Activated CD8-positive, alpha-beta memory T cell treated with anti-CD3 and anti-CD28 coated beads, Interleukin-2, amount 50 U/mL, for 1 hour (primary cell): ENCODE data around the gene TMEM256.

Source experiments
- DNase-seq: peaks from one replicate; pipeline ENCODE4 v3.0.0-alpha.2; 2020; ENCODE audit errors: extremely low read depth

TMEM256 gene

DNA sequence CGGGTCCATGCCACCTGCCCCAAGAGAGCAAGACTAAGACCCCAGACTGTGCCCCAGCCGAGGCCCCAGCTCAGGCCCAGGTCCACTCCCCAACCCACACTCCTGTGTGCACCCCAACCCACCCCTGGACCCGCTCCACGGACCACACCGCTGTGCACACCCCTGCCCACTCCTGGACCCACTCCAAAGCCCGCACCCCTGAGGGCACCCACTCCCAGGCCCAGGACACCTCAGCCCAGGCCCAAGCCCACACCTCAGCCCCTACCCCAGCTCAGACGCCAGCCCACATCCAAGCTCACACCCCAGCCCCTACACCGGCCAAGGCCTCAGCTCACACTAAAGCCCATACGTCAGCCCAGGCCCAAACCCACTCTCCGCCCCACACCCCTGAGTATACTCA lies 25.8 kb upstream of the TMEM256 start:
- DNase-seq: no peak

DNA sequence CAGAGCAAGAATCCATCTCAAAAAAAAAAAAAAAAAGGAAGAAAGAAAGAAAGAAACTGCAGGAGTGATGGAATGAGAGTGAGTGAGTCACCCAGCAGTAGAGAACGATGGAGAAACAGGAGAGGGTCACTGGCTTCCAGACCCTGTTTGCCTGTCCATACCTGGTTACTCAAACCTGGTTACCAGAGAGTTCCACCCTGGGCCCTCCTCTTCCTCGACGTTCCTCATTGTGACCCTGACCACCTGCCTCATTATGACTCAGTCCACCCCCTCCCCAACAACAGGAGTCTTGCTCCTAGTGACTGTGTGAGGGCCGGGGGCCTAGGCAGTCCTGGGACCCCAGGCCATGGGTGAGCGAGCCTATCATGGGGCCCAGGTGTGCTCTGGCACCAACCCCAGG lies 24.7 kb upstream of the TMEM256 start, which contains the start of gene SPEM3:
Gene SPEM3, plus strand, starts transcription at position 301 of the 400 bp plus-strand sequence. Its CDS starts 46 bp downstream, at position 347.
- no peak for DNase-seq

DNA sequence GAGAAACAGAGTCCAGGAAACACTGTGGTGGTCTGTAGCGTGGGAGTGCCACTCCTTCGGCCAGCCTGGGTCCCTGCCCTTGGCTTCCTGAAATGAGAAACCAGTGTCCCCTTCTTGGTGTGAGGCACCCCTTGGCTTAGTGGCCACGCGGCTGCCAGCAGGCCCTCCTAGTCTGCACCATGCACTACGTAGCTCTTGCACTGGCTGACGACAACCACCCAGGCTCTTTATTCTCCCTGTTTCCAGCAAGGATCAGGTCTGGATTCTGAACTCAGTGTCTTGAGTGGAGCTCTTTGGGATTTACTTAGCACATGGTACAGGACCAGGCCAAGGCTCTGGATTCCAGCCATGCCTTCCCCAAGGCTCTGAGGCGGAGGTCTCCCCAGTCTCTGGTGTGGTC lies 23.7 kb upstream of the TMEM256 start:
- DNase-seq: no peak

DNA sequence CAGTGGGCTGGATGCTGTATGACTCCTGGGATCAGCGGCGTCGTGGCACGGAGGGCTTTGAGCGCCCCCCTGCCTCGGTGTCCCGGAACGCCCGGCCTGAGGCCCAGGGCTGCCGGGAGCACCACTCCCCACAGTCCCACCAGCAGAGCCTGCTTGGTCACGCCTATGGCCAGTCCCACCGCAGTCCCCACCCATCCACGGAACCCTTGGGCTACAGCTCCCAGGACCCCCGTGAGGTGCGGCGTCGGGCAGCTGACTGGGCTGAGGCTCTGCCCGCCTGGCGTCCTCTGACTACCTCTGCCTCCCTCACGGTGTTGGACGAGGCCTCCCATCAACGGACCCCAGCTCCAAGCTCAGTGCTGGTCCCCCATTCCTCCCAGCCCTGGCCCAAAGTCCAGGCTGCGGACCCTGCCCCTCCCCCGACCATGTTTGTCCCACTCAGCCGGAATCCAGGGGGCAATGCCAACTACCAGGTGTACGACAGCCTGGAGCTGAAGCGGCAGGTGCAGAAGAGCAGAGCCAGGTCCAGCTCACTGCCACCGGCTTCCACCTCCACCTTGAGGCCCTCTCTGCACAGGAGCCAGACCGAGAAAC lies 23.1 kb upstream of the TMEM256 start:
- no peak for DNase-seq

DNA sequence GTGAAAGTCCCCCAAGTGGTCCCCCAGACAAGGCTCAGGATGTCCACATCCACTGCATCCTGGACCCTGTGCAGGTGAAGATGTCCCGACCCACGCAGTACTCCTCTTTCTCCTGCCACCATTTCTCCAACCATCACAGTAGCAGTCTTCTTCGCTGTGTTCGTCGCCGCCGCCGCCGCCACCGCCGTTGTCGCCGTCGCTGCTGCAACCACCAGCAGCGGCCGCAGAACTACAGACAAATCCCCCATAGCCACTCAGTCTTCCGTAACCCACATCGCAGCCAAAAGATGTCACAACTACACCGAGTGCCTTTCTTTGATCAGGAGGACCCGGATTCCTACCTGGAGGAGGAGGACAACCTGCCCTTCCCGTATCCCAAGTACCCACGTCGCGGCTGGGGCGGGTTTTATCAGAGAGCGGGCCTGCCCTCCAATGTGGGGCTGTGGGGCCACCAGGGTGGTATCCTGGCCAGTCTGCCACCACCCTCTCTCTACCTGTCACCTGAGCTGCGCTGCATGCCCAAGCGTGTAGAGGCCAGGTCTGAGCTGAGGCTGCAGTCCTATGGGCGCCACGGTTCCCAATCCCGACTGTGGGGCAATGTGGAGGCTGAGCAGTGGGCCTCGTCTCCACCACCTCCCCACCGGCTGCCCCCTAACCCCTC lies 22.4 kb upstream of the TMEM256 start:
- DNase-seq: no peak

DNA sequence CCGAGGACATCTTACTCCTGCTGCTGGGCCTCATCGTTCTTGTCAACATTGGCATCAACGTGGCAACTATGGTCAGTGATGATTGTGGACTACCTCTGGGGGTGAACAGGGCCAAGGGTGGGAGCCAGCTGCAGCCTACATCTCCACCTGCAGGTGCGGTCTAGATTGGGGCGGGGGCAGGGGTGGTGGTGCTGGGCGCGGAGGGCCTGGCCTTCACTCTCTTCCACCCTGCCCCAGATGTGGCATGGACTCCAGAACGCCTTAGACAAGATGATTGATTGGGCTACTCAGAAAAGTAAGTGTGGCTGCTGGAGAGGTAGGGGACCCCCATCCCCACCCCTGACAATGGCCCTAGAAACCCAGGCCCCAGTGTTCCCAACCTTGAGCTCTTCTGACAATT lies 21.9 kb upstream of the TMEM256 start:
- DNase-seq: no peak

DNA sequence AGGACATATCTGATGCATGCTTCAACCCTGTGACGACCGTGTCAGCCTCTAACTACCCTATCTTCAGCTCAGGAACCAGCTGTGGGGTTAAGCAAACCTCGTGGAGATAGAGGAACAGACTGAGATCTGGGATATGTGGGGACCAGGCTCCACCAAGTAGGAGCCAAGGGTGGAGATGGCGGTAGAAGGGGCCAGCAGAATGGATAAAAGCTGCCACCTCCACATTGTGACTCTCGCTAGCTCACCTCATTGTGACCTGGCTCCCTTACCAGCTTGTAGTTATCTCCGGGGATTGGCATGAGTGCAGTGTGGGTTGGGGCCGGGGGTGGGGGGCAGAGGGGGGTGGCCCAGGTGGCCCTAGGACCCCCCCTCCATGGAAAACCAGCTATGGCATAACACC lies 21.4 kb upstream of the TMEM256 start, which contains the start of gene SPEM2:
Gene SPEM2, plus strand, starts transcription at position 301 of the 400 bp plus-strand sequence. Its CDS starts 73 bp downstream, at position 374.
- no peak for DNase-seq

DNA sequence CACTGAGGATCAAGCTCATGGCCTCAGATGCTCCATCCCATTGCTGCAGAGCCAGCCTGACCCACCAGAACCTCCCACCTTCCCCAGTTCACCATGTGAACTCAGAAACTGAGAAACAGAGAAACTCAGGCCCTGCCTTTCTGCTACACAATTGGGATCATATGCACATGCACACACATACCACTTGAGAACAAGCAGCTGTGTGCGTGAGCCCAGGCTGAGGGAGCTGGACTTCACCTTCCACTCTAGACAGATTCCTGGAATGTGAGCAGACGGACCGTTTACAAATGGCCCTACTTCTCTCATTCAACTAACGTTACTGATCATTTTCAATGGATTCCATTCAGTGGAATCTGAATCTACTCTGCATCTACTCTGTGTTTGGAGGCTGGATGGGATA lies 19.8 kb upstream of the TMEM256 start:
- DNase-seq: no peak

DNA sequence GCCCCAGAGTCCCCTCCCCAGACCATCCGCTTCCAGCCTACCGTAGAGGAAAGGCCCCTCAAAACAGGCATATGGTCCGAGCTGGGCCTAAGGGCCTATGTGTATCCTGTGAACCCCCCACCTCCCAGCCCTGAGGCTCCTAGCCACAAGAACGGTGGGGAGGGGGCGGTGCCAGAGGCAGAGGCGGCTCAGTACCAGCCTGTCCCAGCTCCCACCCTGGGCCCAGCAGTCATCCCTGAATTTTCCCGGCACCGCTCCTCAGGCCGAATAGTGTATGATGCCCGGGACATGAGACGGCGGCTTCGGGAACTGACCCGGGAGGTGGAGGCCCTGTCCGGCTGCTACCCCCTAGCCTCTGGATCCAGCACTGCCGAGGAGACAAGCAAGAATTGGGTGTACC lies 17.3 kb upstream of the TMEM256 start:
- no peak for DNase-seq

DNA sequence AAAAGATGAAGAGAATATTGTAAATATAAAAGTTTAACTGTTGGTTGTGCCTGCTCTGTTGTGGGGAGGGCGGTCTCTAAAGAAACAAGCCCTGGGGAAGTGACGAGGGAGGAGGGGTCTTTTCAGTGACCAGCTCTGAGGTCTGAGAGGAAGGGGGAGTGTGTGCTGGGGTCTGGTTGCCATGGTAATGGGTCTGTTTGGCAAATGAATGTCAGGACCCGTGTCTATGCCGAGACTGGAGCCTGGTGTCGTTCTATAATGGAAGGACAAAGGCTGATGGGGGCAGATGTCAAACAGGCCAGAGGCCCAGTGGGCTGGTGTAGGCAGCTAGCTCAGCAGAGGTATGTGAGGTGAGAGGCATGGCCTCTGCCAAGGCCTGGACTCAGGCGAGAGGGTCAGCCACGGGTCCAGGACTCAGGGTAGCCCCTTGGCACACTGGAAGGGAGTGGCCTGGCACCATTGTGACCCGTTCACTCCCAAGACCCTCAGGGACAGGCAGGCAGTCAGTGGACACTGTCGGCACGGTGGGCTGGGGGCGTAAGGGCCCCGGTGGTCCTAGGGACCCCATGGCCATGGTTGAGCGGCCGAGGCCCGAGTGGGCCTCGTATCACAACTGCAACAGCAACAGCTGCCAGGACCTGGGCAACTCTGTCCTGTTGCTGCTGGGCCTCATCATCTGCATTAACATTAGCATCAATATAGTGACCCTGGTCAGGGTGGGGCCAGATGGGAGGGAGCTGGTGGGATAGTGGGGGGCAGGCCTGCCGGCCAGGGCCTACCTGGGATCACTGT lies 16.1 kb upstream of the TMEM256 start, which contains the start of gene SPEM1:
Gene SPEM1, plus strand, starts transcription at position 506 of the 792 bp plus-strand sequence. Its CDS starts 61 bp downstream, at position 567.
- DNase-seq: no peak

DNA sequence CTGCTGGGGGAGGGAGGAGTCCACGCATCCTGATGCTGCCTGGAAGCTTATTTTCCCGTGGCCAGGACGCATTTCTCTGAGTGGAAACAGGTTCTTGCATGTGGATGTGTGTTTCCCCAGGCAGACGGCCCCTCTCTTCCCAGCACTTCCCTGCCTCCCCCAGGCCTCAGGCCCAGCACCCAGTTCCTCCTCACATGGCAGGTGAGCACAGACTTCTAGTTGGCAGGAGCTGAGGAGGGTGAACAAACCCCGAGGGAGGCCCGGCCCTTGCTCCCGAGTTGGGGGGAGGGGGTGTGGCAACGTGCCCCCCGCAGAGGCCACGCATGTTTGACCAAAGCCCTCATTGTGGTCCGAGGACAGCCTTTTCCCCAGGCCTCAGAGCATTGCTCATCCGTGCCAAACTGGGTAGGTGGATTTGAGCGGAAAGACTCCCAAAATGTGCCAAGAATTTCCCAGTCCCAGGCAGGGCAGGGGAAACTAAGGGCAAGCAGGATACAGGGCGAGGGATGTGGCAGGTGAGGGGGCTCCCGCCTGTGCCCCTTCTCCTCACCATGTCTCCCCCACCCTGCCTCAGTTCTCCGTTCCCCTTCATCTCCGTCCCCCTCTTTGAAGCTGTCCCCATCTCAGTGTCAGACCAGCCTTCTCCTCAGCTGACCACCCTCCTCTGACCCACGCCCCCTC lies 14.7 kb upstream of the TMEM256 start:
- DNase-seq: no peak

DNA sequence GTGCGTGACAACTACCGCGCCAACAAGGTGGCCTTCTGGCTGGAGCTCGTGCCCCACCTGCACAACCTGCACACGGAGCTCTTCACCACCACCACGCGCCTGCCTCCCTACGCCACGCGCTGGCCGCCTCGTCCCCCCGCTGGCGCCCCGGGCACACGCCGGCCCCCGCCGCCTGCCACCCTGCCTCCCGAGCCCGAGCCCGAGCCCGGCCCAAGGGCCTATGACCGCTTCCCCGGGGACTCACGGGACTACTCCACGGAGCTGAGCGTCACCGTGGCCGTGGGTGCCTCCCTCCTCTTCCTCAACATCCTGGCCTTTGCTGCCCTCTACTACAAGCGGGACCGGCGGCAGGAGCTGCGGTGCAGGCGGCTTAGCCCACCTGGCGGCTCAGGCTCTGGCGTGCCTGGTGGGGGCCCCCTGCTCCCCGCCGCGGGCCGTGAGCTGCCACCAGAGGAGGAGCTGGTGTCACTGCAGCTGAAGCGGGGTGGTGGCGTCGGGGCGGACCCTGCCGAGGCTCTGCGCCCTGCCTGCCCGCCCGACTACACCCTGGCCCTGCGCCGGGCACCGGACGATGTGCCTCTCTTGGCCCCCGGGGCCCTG lies 13.3 kb upstream of the TMEM256 start:
- no peak for DNase-seq

DNA sequence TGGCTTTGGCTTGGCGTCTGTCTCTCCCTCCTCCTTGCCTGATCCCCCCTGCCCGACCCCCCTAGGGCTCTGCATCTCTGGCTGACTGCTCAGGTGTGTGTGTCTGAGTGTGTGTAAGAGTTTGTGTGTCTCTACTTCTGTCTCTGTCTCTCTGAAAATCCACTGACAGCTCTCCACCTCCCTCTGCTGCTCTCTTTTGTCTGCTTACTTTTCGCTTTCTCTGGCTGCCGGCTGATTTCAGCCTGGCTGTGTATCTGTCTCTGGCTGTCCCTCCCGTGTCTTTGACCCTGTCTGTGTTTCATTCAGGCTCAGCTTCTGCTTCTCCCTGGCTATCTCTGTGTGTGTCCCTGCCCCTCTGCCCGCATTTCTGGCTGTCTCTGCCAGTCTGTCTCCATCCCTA lies 12.4 kb upstream of the TMEM256 start:
- no peak for DNase-seq

DNA sequence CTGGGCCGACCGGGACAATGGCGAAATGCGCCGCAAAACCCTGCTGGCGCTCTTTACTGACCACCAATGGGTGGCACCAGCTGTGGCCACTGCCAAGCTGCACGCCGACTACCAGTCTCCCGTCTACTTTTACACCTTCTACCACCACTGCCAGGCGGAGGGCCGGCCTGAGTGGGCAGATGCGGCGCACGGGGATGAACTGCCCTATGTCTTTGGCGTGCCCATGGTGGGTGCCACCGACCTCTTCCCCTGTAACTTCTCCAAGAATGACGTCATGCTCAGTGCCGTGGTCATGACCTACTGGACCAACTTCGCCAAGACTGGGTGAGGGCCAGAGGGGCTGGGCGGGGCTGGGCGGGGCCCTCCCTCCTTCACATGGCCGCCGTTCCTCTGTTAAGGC lies 11.9 kb upstream of the TMEM256 start:
- DNase-seq: no peak

DNA sequence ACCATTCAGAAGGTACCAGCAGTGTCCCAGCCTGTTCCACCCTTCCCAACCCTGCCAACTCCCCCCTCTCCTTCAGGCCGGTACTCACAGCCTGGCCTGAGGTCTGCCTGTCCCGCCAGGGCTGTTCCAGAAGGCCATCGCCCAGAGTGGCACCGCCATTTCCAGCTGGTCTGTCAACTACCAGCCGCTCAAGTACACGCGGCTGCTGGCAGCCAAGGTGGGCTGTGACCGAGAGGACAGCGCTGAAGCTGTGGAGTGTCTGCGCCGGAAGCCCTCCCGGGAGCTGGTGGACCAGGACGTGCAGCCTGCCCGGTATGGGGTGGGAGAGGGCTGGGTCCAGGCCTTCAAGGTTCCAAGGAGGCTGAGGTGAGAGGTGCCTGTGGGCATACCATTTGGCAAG lies 10.9 kb upstream of the TMEM256 start:
- DNase-seq: no peak

DNA sequence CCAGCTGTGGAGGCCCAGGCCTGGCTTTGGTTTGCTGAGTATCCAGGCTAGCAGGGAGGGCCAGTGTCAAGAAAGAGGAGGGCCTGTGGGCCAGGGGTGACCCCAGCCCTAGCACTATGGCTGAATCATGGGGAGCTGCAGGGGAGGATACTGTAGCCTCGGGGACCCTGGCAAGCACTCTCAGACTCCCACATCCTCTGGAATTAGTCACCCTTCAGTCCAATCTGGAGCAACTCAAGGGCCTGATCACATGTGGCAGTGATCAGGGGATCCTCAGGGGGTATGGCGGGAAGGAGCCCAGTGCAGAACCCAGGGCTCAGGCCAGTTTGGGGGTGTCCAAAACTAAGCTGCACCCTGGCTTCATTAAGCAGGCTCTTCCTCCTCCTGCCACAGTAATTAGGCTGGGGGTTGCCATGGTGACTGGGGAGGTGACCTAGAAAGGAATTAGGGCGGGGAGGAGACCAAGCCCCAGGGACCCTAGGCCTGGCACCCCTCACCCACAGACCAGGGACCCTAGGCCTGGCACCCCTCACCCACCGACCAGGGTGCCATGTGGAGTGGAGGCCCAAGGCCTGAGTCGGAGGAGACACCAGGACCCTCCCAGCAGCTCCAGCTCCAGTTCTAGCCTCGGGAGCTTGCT lies 9.6 kb upstream of the TMEM256 start:
- no peak for DNase-seq

DNA sequence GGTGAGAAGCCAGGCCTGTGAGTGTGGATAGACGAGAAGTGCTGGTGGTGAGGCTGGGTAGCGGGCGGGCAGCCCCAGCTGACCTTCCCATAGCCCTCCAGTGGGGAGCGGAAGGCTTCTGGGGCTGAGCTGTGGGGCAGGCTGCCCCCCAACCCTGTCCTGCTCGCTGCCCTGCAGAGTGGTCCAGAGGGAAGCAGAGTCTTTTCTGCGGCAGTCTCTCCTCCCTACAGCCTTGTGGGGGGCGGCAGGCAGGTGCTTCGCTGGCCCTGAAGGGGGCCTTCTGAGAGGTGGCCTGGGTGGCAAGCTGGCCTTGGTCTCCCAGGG lies 7.5 kb upstream of the TMEM256 start:
- DNase-seq: no peak

DNA sequence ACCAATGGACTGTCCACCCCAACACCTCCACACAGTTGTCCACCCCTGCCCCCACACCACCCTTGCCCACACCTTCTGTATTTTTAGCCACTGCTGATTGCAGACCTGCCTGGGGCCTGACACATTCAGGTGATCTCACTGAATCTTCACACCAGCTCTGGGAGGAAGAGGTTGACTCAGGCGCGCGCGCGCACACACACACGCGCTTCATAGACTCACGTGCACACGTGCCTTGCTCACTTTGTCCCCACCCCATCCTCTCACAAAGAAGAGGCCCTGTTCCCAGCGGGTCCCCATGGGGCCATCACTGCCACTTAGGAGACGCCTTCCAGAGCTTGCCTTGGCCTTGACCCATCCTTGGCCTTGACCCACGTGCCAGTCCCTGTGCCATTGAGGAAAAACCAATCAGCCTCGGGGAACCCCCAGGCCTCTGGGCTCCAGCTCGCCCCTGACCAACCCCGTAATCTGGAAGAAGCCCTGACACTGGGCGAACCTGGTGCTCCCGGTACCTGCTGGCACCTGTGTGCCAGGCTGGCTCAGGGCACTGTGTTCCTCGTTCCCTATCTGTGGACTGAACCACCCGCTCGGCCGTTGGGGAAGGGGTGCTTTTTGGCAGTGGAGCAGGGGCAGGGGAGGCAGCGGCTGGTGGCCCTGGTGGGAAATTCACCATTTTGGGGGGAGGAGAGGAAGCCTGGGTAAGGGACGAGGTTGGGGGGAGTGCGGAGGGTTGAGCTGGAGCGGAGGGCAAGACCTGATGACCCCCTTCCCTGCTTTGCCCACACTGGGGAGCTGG lies 6.9 kb upstream of the TMEM256 start:
- no peak for DNase-seq

DNA sequence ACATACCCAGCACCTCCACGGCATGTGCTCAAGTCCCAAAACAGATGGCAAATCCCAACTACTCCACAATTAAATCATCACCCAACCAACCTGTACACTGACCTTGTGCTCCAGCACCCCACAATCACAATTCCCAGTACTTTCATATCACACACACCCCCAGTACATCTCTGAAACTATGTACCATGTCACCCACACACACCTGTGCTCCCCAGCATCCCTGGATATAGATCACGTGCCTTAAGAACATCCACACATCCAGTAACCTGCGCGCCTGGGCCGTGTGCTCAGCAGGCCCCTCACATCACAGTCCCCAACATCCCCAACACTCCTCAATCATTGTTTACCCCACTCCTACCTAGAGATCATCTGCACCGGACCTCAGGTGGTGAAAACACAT lies 5.8 kb upstream of the TMEM256 start:
- no peak for DNase-seq

DNA sequence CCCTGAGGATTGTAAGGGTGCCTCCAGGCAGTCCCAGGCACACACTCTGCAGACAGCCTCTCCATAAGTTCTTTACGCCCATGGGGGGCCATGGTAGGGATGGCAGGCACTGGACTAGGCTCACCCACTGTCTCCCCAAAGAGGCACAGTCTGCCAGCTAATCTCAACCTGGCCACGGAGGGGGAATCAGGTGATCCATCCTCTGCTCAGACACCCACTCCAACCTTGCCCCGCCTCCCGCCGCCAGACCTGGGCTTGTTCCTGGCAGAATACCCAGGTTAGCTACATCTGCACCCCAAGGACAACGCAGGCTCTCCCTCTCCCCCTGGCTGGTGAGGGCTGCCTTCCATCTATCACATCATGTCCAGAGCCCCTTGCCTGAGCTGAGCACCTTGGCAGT lies 5.0 kb upstream of the TMEM256 start:
- no peak for DNase-seq
